HepG2 (cell line): ENCODE data around the gene CCDC201. TPM values are rescaled to one million over a fixed set of nuclear protein-coding genes. Genes with fewer than 3 reads are reported as not detected.

Source experiments
- FOXO1 ChIP-seq: sonication (generic); formaldehyde crosslinking; IDR thresholded peaks from 2 replicates; pipeline ENCODE4 v1.4.0; 2020; ENCODE audit warnings: missing genetic modification reagents
- GTF2F1 ChIP-seq: fragments of 150-350 bp; IDR thresholded peaks from 2 replicates; pipeline ENCODE4 v1.6.1; 2014; ENCODE audit warnings: low read length
- HIVEP1 ChIP-seq: sonication (generic); formaldehyde crosslinking; IDR thresholded peaks from 2 replicates; pipeline ENCODE4 v1.4.0; 2020; ENCODE audit warnings: mild to moderate bottlenecking, missing genetic modification reagents
- HNF1B ChIP-seq: sonication (generic); formaldehyde crosslinking; IDR thresholded peaks from 2 replicates; pipeline ENCODE4 v1.5.1; 2020; ENCODE audit warnings: mild to moderate bottlenecking, moderate library complexity, missing genetic modification reagents
- JUNB ChIP-seq: sonication (generic); formaldehyde crosslinking; IDR thresholded peaks from 2 replicates; pipeline ENCODE4 v1.8.0; 2022; ENCODE audit warnings: missing genetic modification reagents, mild to moderate bottlenecking, borderline replicate concordance
- ONECUT2 ChIP-seq: sonication (generic); formaldehyde crosslinking; IDR thresholded peaks from 2 replicates; pipeline ENCODE4 v1.4.0; 2020; ENCODE audit warnings: missing genetic modification reagents
- PITX1 ChIP-seq: sonication (generic); formaldehyde crosslinking; IDR thresholded peaks from 2 replicates; pipeline ENCODE4 v1.5.1; 2020; ENCODE audit warnings: mild to moderate bottlenecking, missing genetic modification reagents
- SP2 ChIP-seq: sonication (generic); formaldehyde crosslinking; IDR thresholded peaks from 2 replicates; pipeline ENCODE4 v1.5.1; 2020; ENCODE audit warnings: mild to moderate bottlenecking, missing genetic modification reagents
- STAG1 ChIP-seq: sonication (generic); formaldehyde crosslinking; IDR thresholded peaks from 2 replicates; pipeline ENCODE4 v1.4.0; 2020; ENCODE audit warnings: missing genetic modification reagents
- TCF7 ChIP-seq: sonication (generic); IDR thresholded peaks from 2 replicates; pipeline ENCODE4 v1.6.1; 2016; ENCODE audit warnings: antibody characterized with exemption, low read depth
- TEF ChIP-seq: sonication (generic); formaldehyde crosslinking; IDR thresholded peaks from 2 replicates; pipeline ENCODE4 v1.5.0; 2020; ENCODE audit warnings: missing genetic modification reagents
- ZNF605 ChIP-seq: sonication (generic); formaldehyde crosslinking; IDR thresholded peaks from 2 replicates; pipeline ENCODE4 v1.8.0; 2022; ENCODE audit warnings: mild to moderate bottlenecking, missing genetic modification reagents
- polyA plus RNA-seq, 8 experiments: library from polyadenylated mRNA; depleted of rRNA in 3 of 8; stranded (reverse) in 7 of 8; unstranded in 1 of 8; fragments of >200 nt; fragmentation: Illumina TruSeq in 4 of 8; extraction: Trizol in 4 of 8; gene quantifications; 2 replicates each; pipeline versions ENCODE4 v1.2.1 to v1.2.3, GENCODE V29; 2011 to 2016; ENCODE audit warnings: low read depth in 4 of 8, missing spikeins in 1 of 8, mixed read lengths in 1 of 8; ENCODE audit not compliant: insufficient read depth in 1 of 8
- total RNA-seq, 5 experiments: library from RNA; depleted of rRNA; stranded (reverse); fragments of >200 nt; fragmentation: Illumina TruSeq; extraction: Trizol; gene quantifications; 2 replicates each; pipeline ENCODE4 v1.2.3, GENCODE V29; 2016; ENCODE audit warnings: low read depth in 1 of 5
- TF ChIP-seq, protein P1 (sequence below): sonication (generic); formaldehyde crosslinking; IDR thresholded peaks from 2 replicates; pipeline ENCODE4 v1.4.0; 2020; ENCODE audit warnings: missing genetic modification reagents
- TF ChIP-seq, protein P2 (sequence below): sonication (generic); formaldehyde crosslinking; IDR thresholded peaks from 2 replicates; pipeline ENCODE4 v1.5.0; 2020; ENCODE audit warnings: mild to moderate bottlenecking, missing genetic modification reagents, moderate library complexity
- TF ChIP-seq, protein P3 (sequence below): IDR thresholded peaks from 2 replicates; pipeline ENCODE4 v1.6.1; 2016

The CCDC201 gene
- total and polyA plus RNA-seq, 2 of the 13 experiments (the other 11 are each of a cell fraction or from before 2014, with no cell fraction given): 0.92 TPM; not detected in 1

DNA sequence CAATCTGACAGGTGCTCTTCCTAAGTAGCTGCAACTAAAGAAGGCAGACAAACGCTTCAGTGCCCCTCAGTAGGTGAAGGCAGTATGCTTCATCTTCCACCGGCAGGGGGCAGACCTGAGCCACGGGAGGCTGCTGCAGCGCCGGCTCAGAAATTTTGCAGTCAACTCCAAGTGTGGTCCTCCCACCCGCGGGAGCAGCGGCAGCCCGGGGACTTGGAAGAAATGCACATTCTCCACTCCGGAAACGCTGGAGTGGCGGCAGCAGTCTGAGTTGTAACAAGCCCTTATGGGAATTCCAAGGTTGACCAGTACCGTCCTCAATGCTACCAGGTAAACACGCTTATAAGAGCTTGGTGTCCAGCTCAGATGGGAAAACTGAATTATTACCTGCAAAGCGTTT is 44.8 kb upstream of the CCDC201 start (continued):
- TF ChIP-seq HNF1B (CRISPR knock-in tag) (0 out of 2 replicates have a peak, but pooled peaks have one; percentile 24), FOXO1 (CRISPR knock-in tag) (peak; percentile 20; the same call in 1 of the 2 replicates), STAG1 (CRISPR knock-in tag) (peak; percentile 87), SP2 (CRISPR knock-in tag) (no peak), ZNF605 (0 out of 2 replicates have a peak, but pooled peaks have one; percentile 30), JUNB (no peak), GTF2F1 (no peak), HIVEP1 (CRISPR knock-in tag) (no peak), ONECUT2 (CRISPR knock-in tag) (no peak), PITX1 (CRISPR knock-in tag) (no peak), TEF (CRISPR knock-in tag) (no peak), TCF7 (no peak)
- TF ChIP-seq, protein P1, sequence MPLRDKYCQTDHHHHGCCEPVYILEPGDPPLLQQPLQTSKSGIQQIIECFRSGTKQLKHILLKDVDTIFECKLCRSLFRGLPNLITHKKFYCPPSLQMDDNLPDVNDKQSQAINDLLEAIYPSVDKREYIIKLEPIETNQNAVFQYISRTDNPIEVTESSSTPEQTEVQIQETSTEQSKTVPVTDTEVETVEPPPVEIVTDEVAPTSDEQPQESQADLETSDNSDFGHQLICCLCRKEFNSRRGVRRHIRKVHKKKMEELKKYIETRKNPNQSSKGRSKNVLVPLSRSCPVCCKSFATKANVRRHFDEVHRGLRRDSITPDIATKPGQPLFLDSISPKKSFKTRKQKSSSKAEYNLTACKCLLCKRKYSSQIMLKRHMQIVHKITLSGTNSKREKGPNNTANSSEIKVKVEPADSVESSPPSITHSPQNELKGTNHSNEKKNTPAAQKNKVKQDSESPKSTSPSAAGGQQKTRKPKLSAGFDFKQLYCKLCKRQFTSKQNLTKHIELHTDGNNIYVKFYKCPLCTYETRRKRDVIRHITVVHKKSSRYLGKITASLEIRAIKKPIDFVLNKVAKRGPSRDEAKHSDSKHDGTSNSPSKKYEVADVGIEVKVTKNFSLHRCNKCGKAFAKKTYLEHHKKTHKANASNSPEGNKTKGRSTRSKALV (CRISPR knock-in tag): no peak
- TF ChIP-seq, protein P2, sequence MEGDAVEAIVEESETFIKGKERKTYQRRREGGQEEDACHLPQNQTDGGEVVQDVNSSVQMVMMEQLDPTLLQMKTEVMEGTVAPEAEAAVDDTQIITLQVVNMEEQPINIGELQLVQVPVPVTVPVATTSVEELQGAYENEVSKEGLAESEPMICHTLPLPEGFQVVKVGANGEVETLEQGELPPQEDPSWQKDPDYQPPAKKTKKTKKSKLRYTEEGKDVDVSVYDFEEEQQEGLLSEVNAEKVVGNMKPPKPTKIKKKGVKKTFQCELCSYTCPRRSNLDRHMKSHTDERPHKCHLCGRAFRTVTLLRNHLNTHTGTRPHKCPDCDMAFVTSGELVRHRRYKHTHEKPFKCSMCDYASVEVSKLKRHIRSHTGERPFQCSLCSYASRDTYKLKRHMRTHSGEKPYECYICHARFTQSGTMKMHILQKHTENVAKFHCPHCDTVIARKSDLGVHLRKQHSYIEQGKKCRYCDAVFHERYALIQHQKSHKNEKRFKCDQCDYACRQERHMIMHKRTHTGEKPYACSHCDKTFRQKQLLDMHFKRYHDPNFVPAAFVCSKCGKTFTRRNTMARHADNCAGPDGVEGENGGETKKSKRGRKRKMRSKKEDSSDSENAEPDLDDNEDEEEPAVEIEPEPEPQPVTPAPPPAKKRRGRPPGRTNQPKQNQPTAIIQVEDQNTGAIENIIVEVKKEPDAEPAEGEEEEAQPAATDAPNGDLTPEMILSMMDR (CRISPR knock-in tag): peak; percentile 89
- TF ChIP-seq, protein P3, sequence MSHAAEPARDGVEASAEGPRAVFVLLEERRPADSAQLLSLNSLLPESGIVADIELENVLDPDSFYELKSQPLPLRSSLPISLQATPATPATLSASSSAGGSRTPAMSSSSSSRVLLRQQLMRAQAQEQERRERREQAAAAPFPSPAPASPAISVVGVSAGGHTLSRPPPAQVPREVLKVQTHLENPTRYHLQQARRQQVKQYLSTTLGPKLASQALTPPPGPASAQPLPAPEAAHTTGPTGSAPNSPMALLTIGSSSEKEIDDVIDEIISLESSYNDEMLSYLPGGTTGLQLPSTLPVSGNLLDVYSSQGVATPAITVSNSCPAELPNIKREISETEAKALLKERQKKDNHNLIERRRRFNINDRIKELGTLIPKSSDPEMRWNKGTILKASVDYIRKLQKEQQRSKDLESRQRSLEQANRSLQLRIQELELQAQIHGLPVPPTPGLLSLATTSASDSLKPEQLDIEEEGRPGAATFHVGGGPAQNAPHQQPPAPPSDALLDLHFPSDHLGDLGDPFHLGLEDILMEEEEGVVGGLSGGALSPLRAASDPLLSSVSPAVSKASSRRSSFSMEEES (CRISPR knock-in tag): no peak
